Activated CD4-positive, alpha-beta T cell treated with anti-CD3 and anti-CD28 coated beads, Interleukin-2, amount 50 U/mL, for 1 hour (primary cell): Measurements from ENCODE around the gene TOM1L2.

Source experiments
- DNase-seq: peaks from one replicate; pipeline ENCODE4 v3.0.0-alpha.2; 2020

The TOM1L2 gene

GRCh38 chr17:17994271-17995069, 22.3 kb upstream of the TOM1L2 start:
- no peak for DNase-seq

DNA sequence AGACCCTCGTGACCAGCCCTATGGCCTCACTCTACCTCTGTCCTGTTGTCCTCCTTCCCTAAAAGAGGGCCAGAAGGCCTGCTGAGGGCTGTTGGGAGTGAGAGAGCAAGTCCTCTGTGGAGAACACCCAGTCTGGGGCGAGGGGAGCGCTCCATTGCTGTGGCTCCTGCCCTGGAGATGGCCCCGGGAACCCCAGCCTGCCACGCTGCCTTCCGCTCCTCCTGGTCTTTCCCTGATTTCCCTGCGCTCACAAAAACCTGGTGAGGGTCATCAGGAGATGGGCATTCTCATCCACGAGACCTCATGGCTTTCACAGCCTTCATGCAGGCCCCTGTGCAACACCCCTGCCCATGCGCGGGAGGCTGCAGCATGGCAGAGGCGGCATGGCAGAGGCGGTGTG, 21.7 kb upstream of the TOM1L2 start:
- no peak for DNase-seq

- no peak for DNase-seq
These were observed 21.2 kb upstream of the TOM1L2 start for GRCh38 chr17:17993366-17993765.

GRCh38 chr17:17990282-17990681, 18.1 kb upstream of the TOM1L2 start:
- DNase-seq, result no peak

- DNase-seq, result no peak
These were observed 17.4 kb upstream of the TOM1L2 start for GRCh38 chr17:17989618-17990017.

- no peak for DNase-seq
These were observed 16.9 kb upstream of the TOM1L2 start for GRCh38 chr17:17989081-17989480.

- DNase-seq, result no peak
These were observed 16.3 kb upstream of the TOM1L2 start for GRCh38 chr17:17988427-17988945.

DNA sequence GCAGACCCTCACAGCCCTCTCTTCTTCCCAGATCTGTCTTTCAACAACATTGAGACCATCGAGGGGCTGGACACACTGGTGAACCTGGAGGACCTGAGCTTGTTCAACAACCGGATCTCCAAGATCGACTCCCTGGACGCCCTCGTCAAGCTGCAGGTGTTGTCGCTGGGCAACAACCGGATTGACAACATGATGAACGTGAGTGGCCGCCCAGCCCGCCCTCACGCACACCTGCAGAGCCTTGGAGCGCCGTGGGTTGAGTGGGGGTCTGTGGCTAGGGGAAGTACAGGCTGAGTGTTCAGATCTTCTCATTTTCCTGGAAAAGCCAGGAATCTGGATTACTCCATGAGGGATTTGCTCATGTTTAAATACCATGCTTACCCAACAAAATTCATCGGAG, 15.7 kb upstream of the TOM1L2 start:
- DNase-seq, result no peak

DNA sequence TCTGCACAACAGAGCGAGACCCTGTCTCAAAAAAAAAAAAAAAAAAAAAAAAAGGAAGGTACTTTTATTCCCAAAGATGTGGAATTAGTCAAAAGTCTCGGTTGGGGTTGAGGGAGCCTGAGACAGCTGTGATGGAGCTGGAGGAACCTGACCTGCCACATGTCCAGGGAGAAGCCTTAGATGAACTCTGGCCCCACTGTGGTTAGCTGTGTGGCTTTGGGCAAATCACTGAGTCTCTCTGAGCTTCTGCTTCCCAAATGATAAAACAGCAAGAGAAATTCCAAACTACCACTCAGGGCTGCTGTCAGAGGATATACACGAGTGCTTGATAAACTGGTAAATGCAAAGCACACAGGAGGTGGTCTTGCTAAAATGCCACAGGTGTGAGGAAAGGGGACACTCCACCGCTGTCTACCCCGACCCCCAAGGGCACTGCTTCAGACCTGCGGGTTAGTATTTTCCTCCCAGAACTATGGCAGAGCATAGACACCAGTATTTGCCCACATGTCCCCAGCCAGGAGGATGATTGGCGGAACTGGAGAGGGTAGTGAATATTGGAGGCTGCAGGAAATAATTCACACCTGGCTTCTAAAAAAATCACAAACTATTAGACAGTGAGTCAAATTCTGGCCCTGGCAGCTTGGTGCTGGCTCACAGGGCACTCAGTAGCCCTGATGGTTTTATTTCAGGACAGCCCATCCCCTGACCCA, 15.1 kb upstream of the TOM1L2 start:
- no peak for DNase-seq

DNA sequence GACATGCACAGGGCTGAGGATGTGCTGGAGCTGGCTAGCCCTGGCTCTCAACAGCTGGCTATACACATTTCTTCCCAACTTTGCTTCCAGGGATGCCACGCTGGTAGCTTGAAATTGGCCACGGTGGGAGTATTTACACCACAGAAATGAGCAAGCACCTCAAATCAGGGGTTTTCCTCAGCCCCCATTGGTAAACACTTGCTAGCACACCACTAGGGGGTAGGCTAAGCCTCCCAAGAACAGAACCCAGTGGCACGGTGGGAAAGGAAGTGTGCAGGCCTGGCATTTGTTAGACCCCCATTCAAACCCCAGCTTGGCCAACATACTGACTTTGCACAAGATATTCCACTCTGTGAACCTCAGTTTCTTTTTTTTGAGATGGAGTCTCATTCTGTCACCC, 13.4 kb upstream of the TOM1L2 start:
- no peak for DNase-seq

- no peak for DNase-seq
These were observed 13.0 kb upstream of the TOM1L2 start for GRCh38 chr17:17985153-17985552.

- DNase-seq, result no peak
These were observed 11.6 kb upstream of the TOM1L2 start for GRCh38 chr17:17983776-17984175.

- no peak for DNase-seq
These were observed 11.2 kb upstream of the TOM1L2 start for GRCh38 chr17:17983376-17983775.

GRCh38 chr17:17982801-17983200, 10.6 kb upstream of the TOM1L2 start:
- DNase-seq, result no peak

DNA sequence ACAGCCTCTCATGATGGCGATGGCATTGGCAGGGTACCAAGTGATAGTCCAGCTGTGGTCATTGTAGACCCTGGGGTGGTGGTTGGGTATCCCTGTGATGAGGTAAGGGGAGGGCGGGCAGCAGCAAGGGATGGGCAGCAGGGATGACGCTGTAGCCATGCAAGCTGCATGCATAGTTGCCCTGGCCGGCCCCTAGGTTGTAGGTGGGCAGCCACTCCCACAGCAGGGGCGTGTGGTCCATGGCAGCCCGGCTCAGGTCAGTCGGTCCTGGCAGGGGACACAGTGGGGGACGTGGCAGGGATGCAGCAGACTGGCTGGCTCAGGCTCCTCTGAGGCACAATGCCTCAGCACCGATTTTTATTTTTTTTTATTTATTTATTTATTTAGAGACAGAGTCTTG, 9.1 kb upstream of the TOM1L2 start:
- DNase-seq, result no peak

- no peak for DNase-seq
These were observed 7.6 kb upstream of the TOM1L2 start for GRCh38 chr17:17979778-17980177.

DNA sequence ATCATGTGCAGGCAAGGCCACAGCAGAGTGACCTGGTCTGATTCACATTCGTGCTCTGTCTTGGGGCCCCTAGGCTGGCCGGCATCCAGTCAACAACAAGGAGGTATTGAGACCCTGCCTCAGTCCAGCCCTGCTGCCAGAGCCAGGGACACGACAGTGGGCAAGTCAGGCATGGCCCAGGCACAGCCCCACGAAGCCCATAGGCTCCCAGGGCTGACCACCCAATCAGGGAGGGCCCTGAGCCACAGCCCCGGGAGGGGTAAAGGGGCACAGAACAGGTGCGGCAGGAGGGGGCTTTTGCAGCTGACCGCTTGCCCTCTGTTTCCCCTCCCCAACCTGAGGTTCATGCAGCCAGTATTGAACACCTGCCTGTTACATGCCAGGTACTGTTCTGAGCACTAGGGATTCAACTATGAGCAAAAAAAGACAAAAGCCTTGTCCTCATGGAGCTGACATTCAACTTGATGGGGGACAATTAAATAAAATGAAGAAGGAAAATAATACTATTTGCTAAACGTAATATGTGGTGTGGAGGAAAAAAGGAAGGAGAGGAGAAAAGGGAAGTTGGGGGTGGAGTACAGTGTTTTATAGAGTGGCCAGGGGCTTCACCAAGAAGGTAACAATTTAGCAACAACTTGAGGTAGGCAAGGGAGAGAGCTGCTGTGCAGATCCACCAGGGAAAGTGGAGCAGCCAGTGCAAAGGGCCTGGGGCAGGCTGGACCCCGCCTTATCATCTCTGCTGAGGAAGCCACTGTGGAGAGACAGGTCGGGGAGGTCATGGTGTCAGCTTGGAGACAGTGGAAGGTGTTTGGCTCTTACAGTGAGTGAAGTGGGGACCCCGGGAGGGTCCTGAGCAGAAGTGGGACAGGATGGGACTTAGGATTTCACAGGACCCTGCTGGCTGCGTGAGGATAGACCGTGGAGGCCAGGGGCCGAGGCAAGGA, 6.6 kb upstream of the TOM1L2 start:
- no peak for DNase-seq

DNA sequence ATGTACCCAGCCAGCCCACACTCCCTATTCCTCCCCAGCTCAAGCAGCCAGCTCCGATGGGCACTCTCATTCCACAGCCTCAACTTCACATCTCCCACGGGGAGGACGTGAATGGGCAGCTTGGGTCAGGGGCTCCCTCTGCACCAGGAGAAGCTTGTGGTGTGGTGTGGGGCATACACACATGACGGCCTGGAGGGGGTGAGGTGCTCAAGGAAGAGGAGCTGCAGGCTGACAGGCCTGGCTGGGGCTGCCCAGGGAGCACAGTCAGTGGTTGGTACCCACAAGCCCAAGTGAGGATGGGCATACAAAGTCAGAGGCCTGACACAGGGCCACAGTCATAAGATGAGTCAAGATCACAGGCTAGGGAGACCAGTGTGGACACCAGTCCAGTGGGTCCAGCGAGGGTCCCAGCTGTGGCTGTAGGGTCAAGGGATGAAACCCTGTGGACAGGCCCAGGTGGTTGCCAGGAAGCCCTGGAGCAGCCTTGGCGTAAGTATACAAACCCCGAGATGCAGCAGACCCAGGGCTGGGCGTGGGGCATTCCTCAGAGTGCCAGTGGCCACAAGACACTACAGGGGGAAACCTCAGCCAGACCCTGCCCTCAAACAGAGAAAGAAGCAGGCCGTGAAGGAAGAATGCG, 4.9 kb upstream of the TOM1L2 start:
- no peak for DNase-seq

DNA sequence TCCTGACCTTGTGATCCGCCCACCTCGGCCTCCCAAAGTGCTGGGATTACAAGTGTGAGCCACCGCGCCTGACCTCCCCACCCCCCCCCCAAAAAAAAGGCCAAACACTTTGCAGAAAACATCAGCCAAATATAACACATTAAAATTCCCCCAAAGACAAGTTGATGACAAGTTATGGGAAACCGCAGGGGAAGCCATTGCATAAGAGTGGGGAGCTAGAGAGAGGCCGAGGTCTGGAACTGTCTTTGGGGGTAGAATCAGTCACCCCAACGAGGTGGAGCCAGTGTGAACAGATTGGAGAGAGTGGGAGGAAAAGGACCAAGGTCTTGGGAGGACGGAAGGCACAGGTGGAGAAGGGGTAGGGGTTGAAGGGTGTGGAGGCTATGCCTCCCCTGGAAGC, 3.2 kb upstream of the TOM1L2 start:
- DNase-seq, result no peak

- DNase-seq, result no peak
These were observed 703 bp upstream of the TOM1L2 start for GRCh38 chr17:17972952-17973254.

GRCh38 chr17:17971431-17972125, 622 bp downstream of the TOM1L2 start:
- no peak for DNase-seq
